HK-2 (cell line): Measurements from ENCODE around the gene CEBPZOS.

ENCODE experiments used
- DNase-seq: peaks from one replicate; pipeline ENCODE4 v3.0.0-alpha.2; 2018; ENCODE audit not compliant: unreplicated experiment

The CEBPZOS gene

GRCh38 chr2:37232131-37232933 lies 36.0 kb downstream of the CEBPZOS start:
- DNase-seq: peak; percentile 33

- no peak for DNase-seq
Measured at GRCh38 chr2:37243435-37243834, 47.1 kb downstream of the CEBPZOS start.

DNA sequence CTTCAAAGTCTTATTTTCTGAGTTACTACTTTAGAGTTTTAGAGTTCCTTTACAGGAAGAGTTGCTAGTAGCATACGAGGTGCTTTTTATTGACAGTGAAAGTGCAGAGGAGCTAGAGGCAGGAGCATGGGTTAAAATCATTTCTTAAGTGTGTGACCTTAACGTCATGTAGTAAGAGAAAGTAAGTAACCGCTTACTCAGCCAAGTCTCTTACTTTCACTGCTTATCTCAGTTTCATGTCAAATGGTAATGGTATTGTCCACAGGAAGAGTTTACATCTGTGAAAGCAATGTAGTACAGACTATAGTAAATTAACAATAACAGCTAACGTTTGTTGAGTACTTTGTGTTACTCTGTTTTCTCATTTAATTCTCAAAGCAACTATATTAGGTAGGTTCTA lies 47.7 kb downstream of the CEBPZOS start:
- DNase-seq: no peak

DNA sequence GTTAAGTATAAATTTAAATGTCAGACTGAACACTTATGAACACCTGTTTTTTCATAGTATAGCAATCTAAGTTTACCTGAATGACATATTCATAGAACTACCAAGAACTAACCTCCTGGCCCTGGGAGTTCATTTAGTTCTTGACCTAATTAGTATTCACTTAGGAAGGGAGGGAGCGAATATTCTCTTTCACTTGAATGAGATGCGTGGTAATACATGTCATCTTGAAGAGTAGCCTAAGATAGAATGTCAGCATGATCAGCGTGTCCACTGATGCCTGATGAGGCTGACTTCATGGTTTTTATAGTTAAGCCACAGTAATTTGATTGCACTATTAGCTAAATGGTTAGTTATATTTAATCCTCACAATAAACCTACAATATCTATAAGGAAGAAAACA lies 48.5 kb downstream of the CEBPZOS start:
- DNase-seq: no peak

DNA sequence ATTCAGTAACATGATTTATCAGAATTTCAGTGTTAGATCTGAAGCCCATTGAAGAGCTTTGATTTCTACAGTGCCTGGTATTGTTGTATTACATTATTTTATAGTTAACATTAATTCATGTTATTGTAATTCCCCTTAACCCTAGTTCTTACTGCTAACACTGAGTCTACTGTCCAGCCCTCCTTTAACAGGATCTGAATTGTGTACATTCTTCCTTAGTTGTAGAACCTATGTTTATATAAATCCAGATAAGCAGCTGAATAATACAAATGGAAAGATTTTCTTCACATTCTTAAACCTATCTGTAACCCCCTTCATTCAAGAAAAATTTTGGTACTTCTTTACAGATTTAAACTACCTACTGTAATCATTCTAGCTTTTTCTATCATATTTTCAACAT lies 49.9 kb downstream of the CEBPZOS start:
- no peak for DNase-seq

DNA sequence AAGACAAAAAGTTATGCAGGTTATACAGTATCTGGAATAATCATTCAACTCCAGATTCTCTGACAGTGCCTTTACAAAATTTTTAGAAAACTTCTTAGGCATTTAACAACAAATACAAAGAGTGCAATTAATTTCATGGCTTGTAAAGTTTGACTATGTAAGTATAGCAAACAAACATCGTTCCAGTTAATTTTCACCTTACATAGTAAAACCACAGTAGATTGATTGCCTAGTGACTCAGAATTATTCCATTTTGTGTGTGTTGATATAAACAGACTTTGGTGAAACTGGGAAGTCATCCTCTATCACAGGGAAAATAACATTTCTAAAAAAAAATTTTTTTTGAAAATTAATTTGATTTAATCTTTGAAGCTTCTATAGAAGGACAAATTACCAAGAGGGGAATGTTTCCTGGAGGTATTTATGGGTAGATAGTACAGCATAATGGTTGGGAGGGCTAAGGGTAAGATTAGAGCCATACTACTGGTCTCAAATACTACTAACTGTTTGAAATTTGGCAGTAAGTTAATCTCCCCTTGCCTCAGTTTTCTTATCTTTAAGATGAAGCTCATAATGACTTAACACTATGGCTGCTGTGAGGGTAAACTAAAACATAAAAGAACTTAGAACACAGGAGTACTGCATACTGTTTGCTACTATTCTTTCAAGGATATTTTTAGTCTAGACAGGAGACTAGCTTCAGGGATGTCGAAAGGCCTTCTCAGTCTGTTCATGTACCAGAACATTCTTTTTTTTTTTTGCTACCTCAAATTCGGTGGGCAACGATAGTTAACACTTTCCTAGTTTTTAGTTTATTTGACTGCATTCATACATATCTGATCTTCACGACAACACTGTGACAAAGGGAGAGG lies 54.8 kb downstream of the CEBPZOS start:
- DNase-seq: no peak
